Gastrocnemius medialis (tissue), 4 donors: ENCODE data around the gene KLHDC7A. TPM values are rescaled to one million over a fixed set of nuclear protein-coding genes. Genes with fewer than 3 reads are reported as not detected.

Experiments
- ATAC-seq, 2 donors: fragments of 150-250 bp; one replicate each; pipeline ENCODE4 v1.9.1; 2016
- DNase-seq, 2 donors: peaks; one replicate each; pipeline ENCODE4 v3.0.0-alpha.2; 2019
- H3K27ac ChIP-seq, 4 donors: fragments of 200-600 bp; sonication (generic); 1 replicate in 1 of 4; 2 replicates in 3 of 4; pipeline ENCODE4 v1.5.1; 2016 to 2018; ENCODE audit warnings: mild to moderate bottlenecking in 2 of 4, moderate library complexity in 1 of 4
- H3K27me3 ChIP-seq, 3 donors: fragments of 200-600 bp; sonication (generic) in 2 of 3; 1 replicate in 1 of 3; 2 replicates in 2 of 3; pipeline versions ENCODE4 v1.5.1 to v1.6.0; 2016 to 2019; ENCODE audit warnings: mild to moderate bottlenecking in 1 of 3, moderate library complexity in 1 of 3
- H3K36me3 ChIP-seq, 2 donors: fragments of 200-600 bp; sonication (generic) in 1 of 2; one replicate each; pipeline ENCODE4 v1.5.1; 2017 to 2018
- H3K4me1 ChIP-seq, 2 donors: fragments of 200-600 bp; sonication (generic) in 1 of 2; one replicate each; pipeline ENCODE4 v1.5.1; 2016 to 2017; ENCODE audit warnings: mild to moderate bottlenecking in 2 of 2
- H3K4me3 ChIP-seq, 4 donors: fragments of 200-600 bp; sonication (generic) in 3 of 4; 1 replicate in 1 of 4; 2 replicates in 3 of 4; pipeline ENCODE4 v1.5.1; 2016 to 2019; ENCODE audit warnings: mild to moderate bottlenecking in 2 of 4
- H3K9me3 ChIP-seq, 3 donors: fragments of 200-600 bp; sonication (generic) in 2 of 3; 1 replicate in 1 of 3; 2 replicates in 2 of 3; pipeline ENCODE4 v1.5.1; 2016 to 2019
- POLR2A ChIP-seq, 2 donors: fragments of 450-650 bp; IDR thresholded peaks; one replicate each; pipeline ENCODE4 v1.6.1; 2017; ENCODE audit warnings: antibody characterized with exemption in 2 of 2, mild to moderate bottlenecking in 2 of 2, moderate library complexity in 2 of 2
- in situ Hi-C, 4 donors: fragments of 200-750 bp; cut with MboI; loops; one replicate each; pipeline versions ENCODE4 v1.15.0 to v1.8.0; 2017; ENCODE audit warnings: low sequenced_read_pairs in 4 of 4
- intact Hi-C: fragments of 100-400 bp; cut with DNase I; formaldehyde crosslinking; loops from one replicate; pipeline ENCODE4 v1.15.1; 2023; ENCODE audit warnings: low total_unique reads
- total RNA-seq, 4 donors: library from RNA; depleted of rRNA; stranded (reverse); fragments of >200 nt; gene quantifications; one replicate each; pipeline versions ENCODE4 v1.1.0 to v1.2.3, GENCODE V29; 2016
- TF ChIP-seq, protein P1 (sequence below), 5 experiments: fragments of 450-650 bp in 3 of 5; fragments of 200-600 bp in 2 of 5; sonication (generic) in 2 of 5; IDR thresholded peaks in 4 of 5; conservative IDR thresholded peaks in 1 of 5; 1 replicate in 4 of 5; 2 replicates in 1 of 5; pipeline ENCODE4 v1.5.1; 2016 to 2019; ENCODE audit warnings: antibody characterized with exemption in 5 of 5, mild to moderate bottlenecking in 3 of 5, moderate library complexity in 3 of 5

KLHDC7A gene
- total RNA-seq, 4 donors from 2014 or later = 0.13 TPM; not detected in 3

DNA sequence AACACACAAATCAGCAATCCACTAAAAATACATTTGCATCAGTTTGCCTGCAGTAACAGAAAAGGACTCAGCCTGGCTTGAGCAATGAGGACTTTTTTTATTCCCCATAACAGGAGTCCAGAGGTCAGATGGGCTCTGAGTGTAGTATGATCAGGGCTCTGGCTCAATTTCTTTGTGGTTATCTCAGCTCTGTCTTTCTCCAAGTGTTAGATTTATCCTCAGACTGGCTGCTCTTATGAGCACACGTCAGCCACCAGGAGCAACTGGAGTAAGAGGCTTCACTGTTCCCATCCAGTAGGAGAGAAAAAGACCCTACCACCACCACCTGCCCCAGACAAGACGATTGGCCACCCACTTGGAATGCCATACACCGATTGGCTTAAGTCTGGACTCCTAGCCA, 36.2 kb upstream of the KLHDC7A start:
- no peaks in the 10 kb centered on the region for H3K9me3 ChIP-seq
- no peak for DNase-seq
- H3K4me1 ChIP-seq = no peaks in the 10 kb centered on the region
- intact Hi-C loops (no loop called here), in situ Hi-C loops (no loop called here)
- TF ChIP-seq POLR2A (IDR thresholded peaks at IDR 0.05) = no peak
- TF ChIP-seq, protein P1, sequence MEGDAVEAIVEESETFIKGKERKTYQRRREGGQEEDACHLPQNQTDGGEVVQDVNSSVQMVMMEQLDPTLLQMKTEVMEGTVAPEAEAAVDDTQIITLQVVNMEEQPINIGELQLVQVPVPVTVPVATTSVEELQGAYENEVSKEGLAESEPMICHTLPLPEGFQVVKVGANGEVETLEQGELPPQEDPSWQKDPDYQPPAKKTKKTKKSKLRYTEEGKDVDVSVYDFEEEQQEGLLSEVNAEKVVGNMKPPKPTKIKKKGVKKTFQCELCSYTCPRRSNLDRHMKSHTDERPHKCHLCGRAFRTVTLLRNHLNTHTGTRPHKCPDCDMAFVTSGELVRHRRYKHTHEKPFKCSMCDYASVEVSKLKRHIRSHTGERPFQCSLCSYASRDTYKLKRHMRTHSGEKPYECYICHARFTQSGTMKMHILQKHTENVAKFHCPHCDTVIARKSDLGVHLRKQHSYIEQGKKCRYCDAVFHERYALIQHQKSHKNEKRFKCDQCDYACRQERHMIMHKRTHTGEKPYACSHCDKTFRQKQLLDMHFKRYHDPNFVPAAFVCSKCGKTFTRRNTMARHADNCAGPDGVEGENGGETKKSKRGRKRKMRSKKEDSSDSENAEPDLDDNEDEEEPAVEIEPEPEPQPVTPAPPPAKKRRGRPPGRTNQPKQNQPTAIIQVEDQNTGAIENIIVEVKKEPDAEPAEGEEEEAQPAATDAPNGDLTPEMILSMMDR (IDR thresholded peaks at IDR 0.05 in 4 of 5, conservative IDR thresholded peaks at IDR 0.05 in 1 of 5) = no peak
- no peak overlapping the region for H3K4me3 ChIP-seq
- no peak for ATAC-seq
- H3K27ac ChIP-seq = no peak overlapping the region
- H3K36me3 ChIP-seq = no peaks in the 10 kb centered on the region
- peaks cover 2 to 11% (median 9%) of the 10 kb centered on the region in 3 donors for H3K27me3 ChIP-seq

DNA sequence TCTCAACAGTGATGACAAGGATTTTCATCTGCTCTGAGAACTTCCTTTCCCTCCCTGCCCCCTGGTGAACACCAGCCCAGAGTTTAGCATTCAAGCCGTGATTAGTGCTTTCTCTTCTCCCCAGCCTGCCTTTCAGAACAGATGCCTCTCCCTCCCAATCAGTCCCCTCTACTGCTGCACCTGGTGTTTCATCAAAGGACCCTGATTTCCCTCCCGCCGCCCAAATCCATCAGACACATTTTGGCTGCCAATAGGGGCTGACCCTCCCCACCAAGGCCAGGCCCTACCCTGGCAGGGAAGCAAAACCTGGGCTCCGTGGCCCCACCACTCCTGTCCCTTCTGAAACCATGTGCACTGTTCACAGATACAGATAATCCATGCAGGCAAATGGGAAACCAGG, 34.0 kb upstream of the KLHDC7A start:
- Histone ChIP-seq H3K4me1 (no peaks in the 10 kb centered on the region), H3K4me3 (no peak overlapping the region), H3K27me3 (peaks cover 3 to 16% (median 9%) of the 10 kb centered on the region in 3 donors), H3K27ac (no peak overlapping the region), H3K36me3 (no peaks in the 10 kb centered on the region), H3K9me3 (no peaks in the 10 kb centered on the region)
- in situ Hi-C loops = no loop called here
- intact Hi-C loops = no loop called here
- ATAC-seq (no peak), DNase-seq (no peak)
- TF ChIP-seq, protein P1 (IDR thresholded peaks at IDR 0.05 in 4 of 5, conservative IDR thresholded peaks at IDR 0.05 in 1 of 5) = no peak
- TF ChIP-seq POLR2A (IDR thresholded peaks at IDR 0.05) = no peak

DNA sequence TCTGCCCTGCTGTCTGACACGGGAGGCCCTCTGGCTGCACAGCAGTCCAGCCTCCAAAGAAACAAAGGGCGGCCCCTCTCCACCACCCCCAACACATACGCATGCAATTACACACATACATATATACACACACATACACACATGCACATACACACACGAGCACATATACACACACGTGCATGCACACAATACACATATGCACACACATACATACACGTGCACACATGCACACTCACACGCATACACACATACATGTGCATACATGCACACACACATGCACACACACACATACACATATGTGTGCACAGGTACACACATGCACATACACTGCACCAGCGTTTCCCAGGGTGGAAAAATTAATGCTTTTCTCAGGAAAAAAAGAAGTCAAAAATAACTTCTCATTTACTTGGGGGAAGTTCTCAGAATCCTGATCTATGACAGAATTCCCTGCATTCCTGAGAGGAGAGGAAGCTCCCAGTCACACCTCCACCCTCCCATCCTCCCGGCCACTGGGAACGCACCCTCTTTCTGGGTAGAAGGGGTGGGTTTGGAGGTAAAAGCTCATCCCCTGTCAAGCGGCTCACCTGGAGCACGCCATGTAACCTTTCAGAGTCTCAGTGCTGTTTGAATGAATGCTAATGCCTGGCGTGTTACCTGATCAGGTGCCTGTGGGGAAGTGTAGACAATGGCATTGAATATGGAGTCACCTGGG, 33.1 kb upstream of the KLHDC7A start:
- in situ Hi-C loops = no loop called here

DNA sequence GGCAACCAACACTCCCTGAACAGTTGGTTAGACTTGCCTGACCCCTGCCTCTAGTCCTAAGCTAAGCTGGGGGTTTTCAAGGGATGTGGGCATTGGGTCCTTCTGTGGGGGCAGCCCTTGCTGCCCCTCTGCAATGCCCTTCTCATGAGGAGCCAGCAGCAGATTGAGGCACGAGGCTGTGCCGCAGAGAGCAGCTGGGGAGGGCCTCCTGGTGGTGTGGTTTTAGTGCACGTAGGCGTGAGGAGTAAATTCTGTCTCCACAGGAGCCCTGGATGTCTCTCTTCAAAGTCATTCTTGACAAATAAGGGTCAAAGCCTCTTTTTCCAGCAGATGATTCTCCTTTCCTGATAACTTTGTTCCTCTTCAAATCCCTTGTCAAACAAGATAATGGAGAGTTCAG, 31.8 kb upstream of the KLHDC7A start:
- no peak for ATAC-seq
- in situ Hi-C loops (no loop called here), intact Hi-C loops (no loop called here)
- no peaks in the 10 kb centered on the region for H3K36me3 ChIP-seq
- no peaks in the 10 kb centered on the region for H3K4me1 ChIP-seq
- peaks cover 3 to 16% (median 9%) of the 10 kb centered on the region in 3 donors for H3K27me3 ChIP-seq
- H3K4me3 ChIP-seq = no peak overlapping the region
- H3K27ac ChIP-seq = no peak overlapping the region
- no peak for DNase-seq
- TF ChIP-seq, protein P1 (IDR thresholded peaks at IDR 0.05 in 4 of 5, conservative IDR thresholded peaks at IDR 0.05 in 1 of 5) = no peak
- no peak for TF ChIP-seq POLR2A (IDR thresholded peaks at IDR 0.05)
- H3K9me3 ChIP-seq = no peaks in the 10 kb centered on the region

More for the DNA sequence above, 33.1 kb upstream of the KLHDC7A start:
- H3K4me1 ChIP-seq = no peaks in the 10 kb centered on the region
- no peak for TF ChIP-seq POLR2A (IDR thresholded peaks at IDR 0.05)
- TF ChIP-seq, protein P1 (IDR thresholded peaks at IDR 0.05 in 4 of 5, conservative IDR thresholded peaks at IDR 0.05 in 1 of 5) = no peak
- H3K27me3 ChIP-seq = peaks cover 3 to 16% (median 9%) of the 10 kb centered on the region in 3 donors
- DNase-seq (no peak), ATAC-seq (no peak)
- no peak overlapping the region for H3K27ac ChIP-seq
- H3K9me3 ChIP-seq = no peaks in the 10 kb centered on the region
- no peaks in the 10 kb centered on the region for H3K36me3 ChIP-seq
- intact Hi-C loops = no loop called here
- H3K4me3 ChIP-seq = no peak overlapping the region
